K562 (cell line): ENCODE data around the gene KLRC4.

Source experiments
- BRD9 ChIP-seq: fragments of 450-650 bp; IDR thresholded peaks from 2 replicates; pipeline ENCODE4 v1.6.1; 2018; ENCODE audit warnings: low read depth; ENCODE audit not compliant: partially characterized antibody
- EGR1 ChIP-seq: fragments of 450-650 bp; conservative IDR thresholded peaks from 2 replicates; pipeline ENCODE4 v1.6.1; 2017; ENCODE audit warnings: mild to moderate bottlenecking
- GATA2 ChIP-seq: sonication (generic); formaldehyde crosslinking; IDR thresholded peaks from 2 replicates; pipeline ENCODE4 v1.4.0; 2020; ENCODE audit warnings: mild to moderate bottlenecking, missing genetic modification reagents
- KLF10 ChIP-seq: fragments of 250-450 bp; sonication (Bioruptor Pico); IDR thresholded peaks from 2 replicates; pipeline ENCODE4 v1.6.1; 2021; ENCODE audit warnings: matching md5 sums
- NFATC3 ChIP-seq: fragments of 450-650 bp; IDR thresholded peaks from 2 replicates; pipeline ENCODE4 v1.6.1; 2017; ENCODE audit warnings: mild to moderate bottlenecking
- TCF7L2 ChIP-seq: fragments of 150-350 bp; IDR thresholded peaks from 2 replicates; pipeline ENCODE4 v1.6.1; 2016; ENCODE audit warnings: low read depth, mild to moderate bottlenecking, low read length, moderate library complexity
- XRCC4 ChIP-seq: IDR thresholded peaks from one replicate; pipeline ENCODE4 v1.6.1; 2011; ENCODE audit not compliant: insufficient read depth, insufficient read length; ENCODE audit errors: extremely low read depth
- ZFX ChIP-seq: sonication (generic); formaldehyde crosslinking; IDR thresholded peaks from 2 replicates; pipeline ENCODE4 v1.8.0; 2022; ENCODE audit warnings: mild to moderate bottlenecking, missing genetic modification reagents, moderate library complexity
- ZNF384 ChIP-seq: IDR thresholded peaks from 2 replicates; pipeline ENCODE4 v1.6.1; 2012; ENCODE audit warnings: low read depth, low read length, improper control_type of control experiment
- TF ChIP-seq, protein P1 (sequence below), 3 experiments: IDR thresholded peaks in 2 of 3; conservative IDR thresholded peaks in 1 of 3; 2 replicates each; pipeline ENCODE4 v1.5.1; 2011 to 2012; ENCODE audit warnings: low read length in 3 of 3, mild to moderate bottlenecking in 3 of 3, control low read depth in 2 of 3, improper control_type of control experiment in 1 of 3, inconsistent platforms in 1 of 3, low read depth in 1 of 3, mixed read lengths in 1 of 3, moderate library complexity in 1 of 3; ENCODE audit not compliant: insufficient read depth in 2 of 3
- TF ChIP-seq, protein P2 (sequence below): sonication (generic); formaldehyde crosslinking; IDR thresholded peaks from 2 replicates; pipeline ENCODE4 v1.8.0; 2023; ENCODE audit warnings: mild to moderate bottlenecking, missing genetic modification reagents
- TF ChIP-seq, protein P3 (sequence below): fragments of 450-650 bp; IDR thresholded peaks from 2 replicates; pipeline ENCODE4 v1.6.1; 2017; ENCODE audit warnings: mild to moderate bottlenecking, moderate library complexity
- TF ChIP-seq, protein P4 (sequence below), 2 experiments: fragments of 450-650 bp in 1 of 2; sonication (generic) in 1 of 2; formaldehyde crosslinking in 1 of 2; IDR thresholded peaks in 1 of 2; conservative IDR thresholded peaks in 1 of 2; 2 replicates each; pipeline versions ENCODE4 v1.6.1 to v1.8.1; 2016 to 2023; ENCODE audit warnings: mild to moderate bottlenecking in 2 of 2, moderate library complexity in 2 of 2, inconsistent platforms in 1 of 2, missing genetic modification reagents in 1 of 2

DNA sequence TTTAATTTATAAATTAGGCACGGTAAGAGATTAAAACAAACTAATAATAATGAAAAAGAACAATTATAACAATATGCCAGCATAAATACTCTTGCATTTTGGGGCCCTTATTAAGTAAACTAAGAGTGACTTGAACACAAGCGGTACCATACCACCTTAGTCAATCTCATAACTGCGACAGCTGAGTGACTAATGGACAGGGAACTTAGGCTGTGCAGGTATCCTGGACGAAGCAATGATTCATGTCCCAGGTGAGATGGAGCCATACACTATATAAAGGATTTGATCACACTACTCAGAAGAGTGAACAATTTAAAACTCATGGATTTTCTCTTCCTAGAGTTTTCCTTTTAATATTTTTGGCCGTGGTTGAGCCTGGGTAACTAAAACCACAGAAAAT is 4.3 kb downstream of the KLRC4 start:
- TF ChIP-seq, protein P1, sequence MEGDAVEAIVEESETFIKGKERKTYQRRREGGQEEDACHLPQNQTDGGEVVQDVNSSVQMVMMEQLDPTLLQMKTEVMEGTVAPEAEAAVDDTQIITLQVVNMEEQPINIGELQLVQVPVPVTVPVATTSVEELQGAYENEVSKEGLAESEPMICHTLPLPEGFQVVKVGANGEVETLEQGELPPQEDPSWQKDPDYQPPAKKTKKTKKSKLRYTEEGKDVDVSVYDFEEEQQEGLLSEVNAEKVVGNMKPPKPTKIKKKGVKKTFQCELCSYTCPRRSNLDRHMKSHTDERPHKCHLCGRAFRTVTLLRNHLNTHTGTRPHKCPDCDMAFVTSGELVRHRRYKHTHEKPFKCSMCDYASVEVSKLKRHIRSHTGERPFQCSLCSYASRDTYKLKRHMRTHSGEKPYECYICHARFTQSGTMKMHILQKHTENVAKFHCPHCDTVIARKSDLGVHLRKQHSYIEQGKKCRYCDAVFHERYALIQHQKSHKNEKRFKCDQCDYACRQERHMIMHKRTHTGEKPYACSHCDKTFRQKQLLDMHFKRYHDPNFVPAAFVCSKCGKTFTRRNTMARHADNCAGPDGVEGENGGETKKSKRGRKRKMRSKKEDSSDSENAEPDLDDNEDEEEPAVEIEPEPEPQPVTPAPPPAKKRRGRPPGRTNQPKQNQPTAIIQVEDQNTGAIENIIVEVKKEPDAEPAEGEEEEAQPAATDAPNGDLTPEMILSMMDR (IDR thresholded peaks at IDR 0.05 in 2 of 3, conservative IDR thresholded peaks at IDR 0.05 in 1 of 3; ENCODE audit: insufficient read depth in 2 of 3, low read depth in 1 of 3, low read length in 3 of 3) = no peak
- TF ChIP-seq ZFX (CRISPR knock-in tag) (no peak), GATA2 (CRISPR knock-in tag) (no peak), KLF10 (no peak), TCF7L2 (no peak), ZNF384 (no peak), NFATC3 (no peak), BRD9 (no peak), EGR1 (no peak), XRCC4 (no peak)
- TF ChIP-seq, protein P2, sequence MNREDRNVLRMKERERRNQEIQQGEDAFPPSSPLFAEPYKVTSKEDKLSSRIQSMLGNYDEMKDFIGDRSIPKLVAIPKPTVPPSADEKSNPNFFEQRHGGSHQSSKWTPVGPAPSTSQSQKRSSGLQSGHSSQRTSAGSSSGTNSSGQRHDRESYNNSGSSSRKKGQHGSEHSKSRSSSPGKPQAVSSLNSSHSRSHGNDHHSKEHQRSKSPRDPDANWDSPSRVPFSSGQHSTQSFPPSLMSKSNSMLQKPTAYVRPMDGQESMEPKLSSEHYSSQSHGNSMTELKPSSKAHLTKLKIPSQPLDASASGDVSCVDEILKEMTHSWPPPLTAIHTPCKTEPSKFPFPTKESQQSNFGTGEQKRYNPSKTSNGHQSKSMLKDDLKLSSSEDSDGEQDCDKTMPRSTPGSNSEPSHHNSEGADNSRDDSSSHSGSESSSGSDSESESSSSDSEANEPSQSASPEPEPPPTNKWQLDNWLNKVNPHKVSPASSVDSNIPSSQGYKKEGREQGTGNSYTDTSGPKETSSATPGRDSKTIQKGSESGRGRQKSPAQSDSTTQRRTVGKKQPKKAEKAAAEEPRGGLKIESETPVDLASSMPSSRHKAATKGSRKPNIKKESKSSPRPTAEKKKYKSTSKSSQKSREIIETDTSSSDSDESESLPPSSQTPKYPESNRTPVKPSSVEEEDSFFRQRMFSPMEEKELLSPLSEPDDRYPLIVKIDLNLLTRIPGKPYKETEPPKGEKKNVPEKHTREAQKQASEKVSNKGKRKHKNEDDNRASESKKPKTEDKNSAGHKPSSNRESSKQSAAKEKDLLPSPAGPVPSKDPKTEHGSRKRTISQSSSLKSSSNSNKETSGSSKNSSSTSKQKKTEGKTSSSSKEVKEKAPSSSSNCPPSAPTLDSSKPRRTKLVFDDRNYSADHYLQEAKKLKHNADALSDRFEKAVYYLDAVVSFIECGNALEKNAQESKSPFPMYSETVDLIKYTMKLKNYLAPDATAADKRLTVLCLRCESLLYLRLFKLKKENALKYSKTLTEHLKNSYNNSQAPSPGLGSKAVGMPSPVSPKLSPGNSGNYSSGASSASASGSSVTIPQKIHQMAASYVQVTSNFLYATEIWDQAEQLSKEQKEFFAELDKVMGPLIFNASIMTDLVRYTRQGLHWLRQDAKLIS = no peak
- TF ChIP-seq, protein P3, sequence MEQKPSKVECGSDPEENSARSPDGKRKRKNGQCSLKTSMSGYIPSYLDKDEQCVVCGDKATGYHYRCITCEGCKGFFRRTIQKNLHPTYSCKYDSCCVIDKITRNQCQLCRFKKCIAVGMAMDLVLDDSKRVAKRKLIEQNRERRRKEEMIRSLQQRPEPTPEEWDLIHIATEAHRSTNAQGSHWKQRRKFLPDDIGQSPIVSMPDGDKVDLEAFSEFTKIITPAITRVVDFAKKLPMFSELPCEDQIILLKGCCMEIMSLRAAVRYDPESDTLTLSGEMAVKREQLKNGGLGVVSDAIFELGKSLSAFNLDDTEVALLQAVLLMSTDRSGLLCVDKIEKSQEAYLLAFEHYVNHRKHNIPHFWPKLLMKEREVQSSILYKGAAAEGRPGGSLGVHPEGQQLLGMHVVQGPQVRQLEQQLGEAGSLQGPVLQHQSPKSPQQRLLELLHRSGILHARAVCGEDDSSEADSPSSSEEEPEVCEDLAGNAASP = no peak
- TF ChIP-seq, protein P4, sequence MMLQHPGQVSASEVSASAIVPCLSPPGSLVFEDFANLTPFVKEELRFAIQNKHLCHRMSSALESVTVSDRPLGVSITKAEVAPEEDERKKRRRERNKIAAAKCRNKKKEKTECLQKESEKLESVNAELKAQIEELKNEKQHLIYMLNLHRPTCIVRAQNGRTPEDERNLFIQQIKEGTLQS (IDR thresholded peaks at IDR 0.05) = no peak
- TF ChIP-seq, protein P4 (CRISPR knock-in tag; conservative IDR thresholded peaks at IDR 0.05) = no peak
